ENCODE results near the gene CLHC1. TPM values are rescaled to one million over a fixed set of nuclear protein-coding genes. Genes with fewer than 3 reads are reported as not detected.

Gene CLHC1
- total and polyA plus RNA-seq, 2 donors (not counting 1 experiment from before 2014, with no cell fraction given), result 6.5 to 11.9 TPM

GRCh38 chr2:55156984-55157383 lies 75.1 kb downstream of the CLHC1 start:
- no peak for TF ChIP-seq CTCF (conservative IDR thresholded peaks at IDR 0.05 in 1 of 2, IDR thresholded peaks at IDR 0.05 in 1 of 2; ENCODE audit: low read depth in 1 of 2, low read length in 2 of 2)
- TF ChIP-seq EZH2 (IDR thresholded peaks at IDR 0.05; ENCODE audit: low read length, missing control alignments), result no peak
- Histone ChIP-seq H3K4me3 (replicated peaks in 1 of 4; ENCODE audit: control extremely low read depth in 1 of 4, insufficient read depth in 1 of 4, low read depth in 3 of 4, low read length in 4 of 4) (no peak overlapping the region), H3K27me3 (ENCODE audit: control insufficient read depth, insufficient read depth, low read length) (no peaks in the 10 kb centered on the region), H3K9ac (ENCODE audit: insufficient read depth, low read length) (no peak overlapping the region), H3K9me3 (ENCODE audit: control insufficient read depth, insufficient read depth, low read depth, low read length) (no peaks in the 10 kb centered on the region), H3K4me1 (ENCODE audit: control insufficient read depth, extremely low read depth, insufficient read depth, low read length) (peaks cover 44% of the 10 kb centered on the region), H3K27ac (ENCODE audit: insufficient read depth, low read length) (peak overlapping the region; percentile 56), H3K4me2 (ENCODE audit: extremely low read depth, insufficient read depth, low read length) (peak overlapping the region; percentile 61), H3K79me2 (ENCODE audit: control insufficient read depth, insufficient read depth, low read length) (no peaks in the 10 kb centered on the region), H4K20me1 (ENCODE audit: control insufficient read depth, extremely low read depth, insufficient read depth, low read length) (no peaks in the 10 kb centered on the region), H2AFZ (ENCODE audit: low read length) (no peak overlapping the region), H3K36me3 (ENCODE audit: control insufficient read depth, insufficient read depth, low read length) (no peaks in the 10 kb centered on the region)
- DNase-seq (ENCODE audit: low read depth in 2 of 2), result no peak

DNA sequence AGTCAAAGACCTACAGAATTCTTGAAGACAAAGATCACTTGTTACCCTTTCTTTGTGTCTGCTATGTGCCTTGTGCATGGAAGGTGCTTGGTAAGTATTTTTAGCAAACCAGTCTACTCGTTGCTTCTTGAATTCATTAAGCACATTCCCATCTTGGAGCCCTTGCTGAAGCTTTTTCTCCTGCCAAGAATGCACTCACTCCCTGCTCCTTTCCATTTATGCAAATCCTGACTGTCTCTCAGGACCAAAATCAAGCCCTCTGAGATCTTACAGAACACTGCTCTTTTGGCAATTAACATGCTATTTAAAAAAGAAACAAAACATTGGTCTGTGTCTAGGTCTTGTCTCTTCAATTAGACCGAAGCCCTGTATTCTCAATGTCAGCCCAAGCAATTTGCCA lies 75.8 kb downstream of the CLHC1 start:
- Histone ChIP-seq H2AFZ (ENCODE audit: low read length) (no peak overlapping the region), H3K9me3 (ENCODE audit: control insufficient read depth, insufficient read depth, low read depth, low read length) (no peaks in the 10 kb centered on the region), H3K4me2 (ENCODE audit: extremely low read depth, insufficient read depth, low read length) (peak overlapping the region; percentile 61), H3K4me3 (replicated peaks in 1 of 4; ENCODE audit: control extremely low read depth in 1 of 4, insufficient read depth in 1 of 4, low read depth in 3 of 4, low read length in 4 of 4) (peak overlapping the region in 1 of 4 experiments; percentile 2), H3K27ac (ENCODE audit: insufficient read depth, low read length) (peak overlapping the region; percentile 56), H4K20me1 (ENCODE audit: control insufficient read depth, extremely low read depth, insufficient read depth, low read length) (no peaks in the 10 kb centered on the region), H3K4me1 (ENCODE audit: control insufficient read depth, extremely low read depth, insufficient read depth, low read length) (peaks cover 49% of the 10 kb centered on the region), H3K79me2 (ENCODE audit: control insufficient read depth, insufficient read depth, low read length) (no peaks in the 10 kb centered on the region), H3K9ac (ENCODE audit: insufficient read depth, low read length) (no peak overlapping the region), H3K27me3 (ENCODE audit: control insufficient read depth, insufficient read depth, low read length) (no peaks in the 10 kb centered on the region), H3K36me3 (ENCODE audit: control insufficient read depth, insufficient read depth, low read length) (no peaks in the 10 kb centered on the region)
- peak; percentile 35 to 82 for DNase-seq (ENCODE audit: low read depth in 2 of 2)
- TF ChIP-seq EZH2 (IDR thresholded peaks at IDR 0.05; ENCODE audit: low read length, missing control alignments) (no peak), CTCF (conservative IDR thresholded peaks at IDR 0.05 in 1 of 2, IDR thresholded peaks at IDR 0.05 in 1 of 2; ENCODE audit: low read depth in 1 of 2, low read length in 2 of 2) (no peak)

DNA sequence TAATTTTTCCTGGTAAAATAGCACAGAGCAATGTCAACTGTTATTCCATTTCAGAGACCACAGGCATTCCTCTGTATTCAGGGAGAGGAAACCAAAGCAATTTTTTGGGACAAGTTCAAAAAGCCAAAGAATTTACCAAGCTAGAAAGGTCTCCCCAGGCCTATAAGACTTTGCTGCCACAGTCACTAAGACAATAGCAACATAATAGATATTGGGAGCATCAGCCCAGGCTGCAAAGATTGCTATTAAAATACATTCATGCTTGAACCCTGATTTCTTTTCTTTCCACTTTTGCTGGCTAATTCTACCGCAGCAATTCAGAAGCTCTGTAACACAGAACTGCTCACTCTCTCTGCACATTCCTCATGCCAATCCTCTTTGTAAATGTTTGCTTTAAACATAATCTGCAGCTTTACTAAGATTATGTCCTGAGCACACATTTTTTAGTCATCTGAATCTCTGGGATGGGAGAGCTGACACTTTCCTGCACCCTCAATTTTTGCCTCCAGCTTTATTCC lies 76.3 kb downstream of the CLHC1 start:
- H3K4me3 ChIP-seq (replicated peaks in 1 of 4; ENCODE audit: control extremely low read depth in 1 of 4, insufficient read depth in 1 of 4, low read depth in 3 of 4, low read length in 4 of 4), result no peak overlapping the region
- no peak overlapping the region for H3K9ac ChIP-seq (ENCODE audit: insufficient read depth, low read length)
- peak; percentile 58 to 85 for DNase-seq (ENCODE audit: low read depth in 2 of 2)
- H3K27me3 ChIP-seq (ENCODE audit: control insufficient read depth, insufficient read depth, low read length), result no peaks in the 10 kb centered on the region
- no peak overlapping the region for H2AFZ ChIP-seq (ENCODE audit: low read length)
- peaks cover 49% of the 10 kb centered on the region for H3K4me1 ChIP-seq (ENCODE audit: control insufficient read depth, extremely low read depth, insufficient read depth, low read length)
- H4K20me1 ChIP-seq (ENCODE audit: control insufficient read depth, extremely low read depth, insufficient read depth, low read length), result no peaks in the 10 kb centered on the region
- H3K79me2 ChIP-seq (ENCODE audit: control insufficient read depth, insufficient read depth, low read length), result no peaks in the 10 kb centered on the region
- H3K4me2 ChIP-seq (ENCODE audit: extremely low read depth, insufficient read depth, low read length), result peak overlapping the region; percentile 61
- H3K27ac ChIP-seq (ENCODE audit: insufficient read depth, low read length), result peak overlapping the region; percentile 56
- no peaks in the 10 kb centered on the region for H3K9me3 ChIP-seq (ENCODE audit: control insufficient read depth, insufficient read depth, low read depth, low read length)
- no peak for TF ChIP-seq EZH2 (IDR thresholded peaks at IDR 0.05; ENCODE audit: low read length, missing control alignments)
- TF ChIP-seq CTCF (conservative IDR thresholded peaks at IDR 0.05 in 1 of 2, IDR thresholded peaks at IDR 0.05 in 1 of 2; ENCODE audit: low read depth in 1 of 2, low read length in 2 of 2), result no peak
- H3K36me3 ChIP-seq (ENCODE audit: control insufficient read depth, insufficient read depth, low read length), result no peaks in the 10 kb centered on the region

All from fibroblast of lung (primary cell).